ENCODE data around the gene CCL2.

Gene CCL2

DNA sequence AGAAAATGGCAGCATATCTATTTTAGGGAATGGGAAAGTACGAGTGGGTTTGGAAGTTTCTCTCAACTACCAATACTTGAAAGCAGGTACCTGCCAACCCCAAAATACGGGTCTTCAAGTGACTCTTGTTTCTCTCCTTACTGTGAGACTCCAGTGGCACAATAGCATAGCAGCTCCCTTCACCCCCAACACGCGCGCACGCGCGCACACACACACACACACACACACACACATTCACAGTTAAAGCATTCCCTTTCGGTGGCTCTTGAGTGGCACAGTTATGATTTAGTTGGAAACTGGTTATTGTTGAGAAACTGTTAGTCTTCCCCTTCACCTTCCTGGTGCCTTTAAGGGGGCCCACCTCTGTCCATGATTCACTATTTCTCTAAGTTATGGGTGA, 30.0 kb upstream of the CCL2 start:
- TF ChIP-seq TAF1 (IDR thresholded peaks at IDR 0.05; ENCODE audit: borderline replicate concordance, insufficient read depth, low read length) = no peak
- no peak for TF ChIP-seq FOXP2 (optimal IDR thresholded peaks at IDR 0.05; ENCODE audit: borderline replicate concordance, extremely low read depth, extremely low read length, insufficient read depth)
- no peak for TF ChIP-seq POLR2AphosphoS5 (IDR thresholded peaks at IDR 0.05; ENCODE audit: low read depth, low read length)
- TF ChIP-seq, protein P1, sequence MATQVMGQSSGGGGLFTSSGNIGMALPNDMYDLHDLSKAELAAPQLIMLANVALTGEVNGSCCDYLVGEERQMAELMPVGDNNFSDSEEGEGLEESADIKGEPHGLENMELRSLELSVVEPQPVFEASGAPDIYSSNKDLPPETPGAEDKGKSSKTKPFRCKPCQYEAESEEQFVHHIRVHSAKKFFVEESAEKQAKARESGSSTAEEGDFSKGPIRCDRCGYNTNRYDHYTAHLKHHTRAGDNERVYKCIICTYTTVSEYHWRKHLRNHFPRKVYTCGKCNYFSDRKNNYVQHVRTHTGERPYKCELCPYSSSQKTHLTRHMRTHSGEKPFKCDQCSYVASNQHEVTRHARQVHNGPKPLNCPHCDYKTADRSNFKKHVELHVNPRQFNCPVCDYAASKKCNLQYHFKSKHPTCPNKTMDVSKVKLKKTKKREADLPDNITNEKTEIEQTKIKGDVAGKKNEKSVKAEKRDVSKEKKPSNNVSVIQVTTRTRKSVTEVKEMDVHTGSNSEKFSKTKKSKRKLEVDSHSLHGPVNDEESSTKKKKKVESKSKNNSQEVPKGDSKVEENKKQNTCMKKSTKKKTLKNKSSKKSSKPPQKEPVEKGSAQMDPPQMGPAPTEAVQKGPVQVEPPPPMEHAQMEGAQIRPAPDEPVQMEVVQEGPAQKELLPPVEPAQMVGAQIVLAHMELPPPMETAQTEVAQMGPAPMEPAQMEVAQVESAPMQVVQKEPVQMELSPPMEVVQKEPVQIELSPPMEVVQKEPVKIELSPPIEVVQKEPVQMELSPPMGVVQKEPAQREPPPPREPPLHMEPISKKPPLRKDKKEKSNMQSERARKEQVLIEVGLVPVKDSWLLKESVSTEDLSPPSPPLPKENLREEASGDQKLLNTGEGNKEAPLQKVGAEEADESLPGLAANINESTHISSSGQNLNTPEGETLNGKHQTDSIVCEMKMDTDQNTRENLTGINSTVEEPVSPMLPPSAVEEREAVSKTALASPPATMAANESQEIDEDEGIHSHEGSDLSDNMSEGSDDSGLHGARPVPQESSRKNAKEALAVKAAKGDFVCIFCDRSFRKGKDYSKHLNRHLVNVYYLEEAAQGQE (IDR thresholded peaks at IDR 0.05; ENCODE audit: insufficient read depth in 1 of 2, low read depth in 2 of 2, low read length in 2 of 2) = no peak
- TF ChIP-seq SIN3A (IDR thresholded peaks at IDR 0.05; ENCODE audit: borderline replicate concordance, insufficient read depth, low read length) = no peak

DNA sequence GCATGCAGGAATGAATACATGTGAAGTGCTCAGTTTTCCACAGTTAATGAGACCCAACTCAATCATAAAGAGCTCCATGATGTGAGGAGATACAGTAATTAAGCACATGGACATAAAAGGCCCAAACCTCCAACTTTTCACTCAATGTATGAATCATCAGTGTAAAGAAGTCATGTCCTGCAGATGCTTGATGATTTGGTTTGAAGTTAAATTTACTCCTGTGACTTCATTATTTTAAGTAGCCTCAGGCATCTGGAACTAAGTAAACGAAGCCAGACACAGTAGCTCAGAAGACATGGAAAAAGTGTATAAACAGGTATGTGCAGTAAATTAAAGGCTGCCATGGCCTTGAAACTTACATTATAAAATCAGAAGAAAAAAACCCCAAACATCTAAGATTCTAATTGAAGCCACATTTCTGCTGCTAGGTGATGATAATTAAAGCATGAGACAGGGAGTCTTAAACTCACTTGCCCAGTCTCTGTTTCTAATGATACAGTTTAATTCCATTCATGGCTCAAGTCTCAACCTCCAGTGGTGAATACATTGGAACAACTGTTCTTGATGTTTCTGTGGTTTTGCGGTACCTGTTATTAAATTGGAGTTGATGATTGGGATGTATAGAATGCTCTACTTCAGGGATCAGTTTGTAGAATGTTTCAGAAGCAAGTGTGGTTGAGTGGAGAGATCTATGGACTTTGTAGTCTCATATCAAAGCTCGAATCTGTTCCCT, 28.9 kb upstream of the CCL2 start:
- TF ChIP-seq, protein P1 (IDR thresholded peaks at IDR 0.05; ENCODE audit: insufficient read depth in 1 of 2, low read depth in 2 of 2, low read length in 2 of 2) = no peak
- TF ChIP-seq POLR2AphosphoS5 (IDR thresholded peaks at IDR 0.05; ENCODE audit: low read depth, low read length) = no peak
- TF ChIP-seq SIN3A (IDR thresholded peaks at IDR 0.05; ENCODE audit: borderline replicate concordance, insufficient read depth, low read length) = no peak
- TF ChIP-seq TAF1 (IDR thresholded peaks at IDR 0.05; ENCODE audit: borderline replicate concordance, insufficient read depth, low read length) = no peak

GRCh38 chr17:34226744-34227034, 28.4 kb upstream of the CCL2 start:
- TF ChIP-seq SIN3A (IDR thresholded peaks at IDR 0.05; ENCODE audit: borderline replicate concordance, insufficient read depth, low read length) (no peak), FOXP2 (optimal IDR thresholded peaks at IDR 0.05; ENCODE audit: borderline replicate concordance, extremely low read depth, extremely low read length, insufficient read depth) (no peak), POLR2AphosphoS5 (IDR thresholded peaks at IDR 0.05; ENCODE audit: low read depth, low read length) (no peak), TAF1 (IDR thresholded peaks at IDR 0.05; ENCODE audit: borderline replicate concordance, insufficient read depth, low read length) (no peak)
- TF ChIP-seq, protein P1 (IDR thresholded peaks at IDR 0.05; ENCODE audit: insufficient read depth in 1 of 2, low read depth in 2 of 2, low read length in 2 of 2) = no peak

- TF ChIP-seq FOXP2 (optimal IDR thresholded peaks at IDR 0.05; ENCODE audit: borderline replicate concordance, extremely low read depth, extremely low read length, insufficient read depth) = no peak
- TF ChIP-seq TAF1 (IDR thresholded peaks at IDR 0.05; ENCODE audit: borderline replicate concordance, insufficient read depth, low read length) = no peak
- TF ChIP-seq, protein P1 (IDR thresholded peaks at IDR 0.05; ENCODE audit: insufficient read depth in 1 of 2, low read depth in 2 of 2, low read length in 2 of 2) = no peak
Observed at GRCh38 chr17:34227707-34228106, 27.4 kb upstream of the CCL2 start.

GRCh38 chr17:34228781-34229180, 26.3 kb upstream of the CCL2 start:
- TF ChIP-seq TAF1 (IDR thresholded peaks at IDR 0.05; ENCODE audit: borderline replicate concordance, insufficient read depth, low read length) (no peak), FOXP2 (optimal IDR thresholded peaks at IDR 0.05; ENCODE audit: borderline replicate concordance, extremely low read depth, extremely low read length, insufficient read depth) (no peak), POLR2AphosphoS5 (IDR thresholded peaks at IDR 0.05; ENCODE audit: low read depth, low read length) (no peak), SIN3A (IDR thresholded peaks at IDR 0.05; ENCODE audit: borderline replicate concordance, insufficient read depth, low read length) (no peak)
- TF ChIP-seq, protein P1 (IDR thresholded peaks at IDR 0.05; ENCODE audit: insufficient read depth in 1 of 2, low read depth in 2 of 2, low read length in 2 of 2) = no peak
